ENCODE results near the gene ARHGAP25. TPM values are rescaled to one million over a fixed set of nuclear protein-coding genes. Genes with fewer than 3 reads are reported as not detected.

ARHGAP25 gene
- total and polyA plus RNA-seq, 11 donors, result 2.6 to 27.9 (median 4.8) TPM

DNA sequence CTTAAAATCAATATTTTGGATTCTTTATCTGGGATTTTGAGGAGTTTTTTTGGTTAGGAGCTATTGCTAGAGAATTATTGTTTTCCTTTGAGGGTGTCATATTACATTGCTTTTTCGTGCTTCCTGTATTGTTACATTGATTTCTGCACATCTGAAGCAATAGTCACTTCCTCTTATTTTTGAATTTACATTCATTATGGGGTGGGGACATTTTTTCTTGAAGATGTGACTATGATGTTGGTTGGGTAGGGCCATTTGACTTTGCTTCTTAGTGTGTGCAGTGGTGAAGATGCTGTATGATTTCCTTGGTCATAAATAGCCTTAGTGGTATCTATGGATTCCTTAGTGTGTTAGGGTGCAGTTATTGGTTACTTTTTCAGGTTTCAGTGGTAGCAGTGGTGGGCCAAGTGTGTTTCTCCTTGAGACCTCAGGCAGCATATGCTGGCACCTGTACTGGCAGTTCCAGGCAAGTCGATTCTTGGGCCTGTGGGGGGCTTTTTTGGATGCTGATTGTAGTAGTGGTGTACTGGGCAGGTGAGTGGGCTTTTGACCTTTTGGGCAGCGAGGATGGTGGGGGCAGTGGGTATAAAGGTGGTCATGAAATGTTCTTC, 61.8 kb downstream of the ARHGAP25 start:
- peak overlapping the region in 1 of 12 donors; percentile 79 for H3K27ac ChIP-seq
- H3K9me3 ChIP-seq, result peaks cover 0 to 6% (median 0%) of the 10 kb centered on the region in 12 donors
- H3K4me3 ChIP-seq, result no peak overlapping the region
- DNase-seq, result no peak
- H3K27me3 ChIP-seq, result no peaks in the 10 kb centered on the region
- intact Hi-C loops (cut with DNase I), result no loop called here
- ATAC-seq, result peak in 1 of 4 donors; percentile 29
- no peak for TF ChIP-seq POLR2A (IDR thresholded peaks at IDR 0.05)
- TF ChIP-seq, protein P1, sequence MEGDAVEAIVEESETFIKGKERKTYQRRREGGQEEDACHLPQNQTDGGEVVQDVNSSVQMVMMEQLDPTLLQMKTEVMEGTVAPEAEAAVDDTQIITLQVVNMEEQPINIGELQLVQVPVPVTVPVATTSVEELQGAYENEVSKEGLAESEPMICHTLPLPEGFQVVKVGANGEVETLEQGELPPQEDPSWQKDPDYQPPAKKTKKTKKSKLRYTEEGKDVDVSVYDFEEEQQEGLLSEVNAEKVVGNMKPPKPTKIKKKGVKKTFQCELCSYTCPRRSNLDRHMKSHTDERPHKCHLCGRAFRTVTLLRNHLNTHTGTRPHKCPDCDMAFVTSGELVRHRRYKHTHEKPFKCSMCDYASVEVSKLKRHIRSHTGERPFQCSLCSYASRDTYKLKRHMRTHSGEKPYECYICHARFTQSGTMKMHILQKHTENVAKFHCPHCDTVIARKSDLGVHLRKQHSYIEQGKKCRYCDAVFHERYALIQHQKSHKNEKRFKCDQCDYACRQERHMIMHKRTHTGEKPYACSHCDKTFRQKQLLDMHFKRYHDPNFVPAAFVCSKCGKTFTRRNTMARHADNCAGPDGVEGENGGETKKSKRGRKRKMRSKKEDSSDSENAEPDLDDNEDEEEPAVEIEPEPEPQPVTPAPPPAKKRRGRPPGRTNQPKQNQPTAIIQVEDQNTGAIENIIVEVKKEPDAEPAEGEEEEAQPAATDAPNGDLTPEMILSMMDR (IDR thresholded peaks at IDR 0.05), result no peak
- peaks cover 0 to 47% (median 3%) of the 10 kb centered on the region in 9 donors for H3K36me3 ChIP-seq
- WGBS, 4 donors, result 83 to 86% (median 84%) methylated on average over 3 of the region's 3 CpGs
- H3K4me1 ChIP-seq, result peaks cover 0 to 79% (median 0%) of the 10 kb centered on the region in 12 donors

DNA sequence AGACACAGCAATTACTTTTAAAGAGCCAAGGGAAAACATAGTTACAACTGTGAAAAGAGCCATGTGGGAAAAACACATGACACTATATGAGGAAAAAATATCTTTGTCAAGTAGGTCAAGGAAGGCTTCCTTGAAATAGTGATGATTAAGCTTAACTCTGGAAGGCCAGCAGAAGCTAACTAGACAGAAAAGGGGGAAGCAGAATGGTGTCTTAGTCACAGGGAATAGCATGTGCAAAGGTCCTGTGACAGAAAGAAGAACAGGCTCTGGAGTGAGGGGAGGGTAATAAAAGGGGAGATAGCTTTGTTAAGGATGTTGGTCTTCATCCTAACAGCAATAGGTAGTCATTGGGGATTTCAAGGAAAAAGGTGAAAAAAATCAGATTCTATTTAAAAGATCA, 64.0 kb downstream of the ARHGAP25 start:
- no peak for TF ChIP-seq POLR2A (IDR thresholded peaks at IDR 0.05)
- TF ChIP-seq, protein P1 (IDR thresholded peaks at IDR 0.05), result no peak
- ATAC-seq (peak in 1 of 4 donors; percentile 28), DNase-seq (no peak)
- Histone ChIP-seq H3K36me3 (peaks cover 0 to 59% (median 6%) of the 10 kb centered on the region in 9 donors), H3K27me3 (no peaks in the 10 kb centered on the region), H3K9me3 (peaks cover 0 to 1% (median 0%) of the 10 kb centered on the region in 12 donors), H3K27ac (peak overlapping the region in 1 of 12 donors; percentile 79), H3K4me1 (peaks cover 0 to 75% (median 0%) of the 10 kb centered on the region in 12 donors), H3K4me3 (no peak overlapping the region)
- intact Hi-C loops (cut with DNase I), result no loop called here

DNA sequence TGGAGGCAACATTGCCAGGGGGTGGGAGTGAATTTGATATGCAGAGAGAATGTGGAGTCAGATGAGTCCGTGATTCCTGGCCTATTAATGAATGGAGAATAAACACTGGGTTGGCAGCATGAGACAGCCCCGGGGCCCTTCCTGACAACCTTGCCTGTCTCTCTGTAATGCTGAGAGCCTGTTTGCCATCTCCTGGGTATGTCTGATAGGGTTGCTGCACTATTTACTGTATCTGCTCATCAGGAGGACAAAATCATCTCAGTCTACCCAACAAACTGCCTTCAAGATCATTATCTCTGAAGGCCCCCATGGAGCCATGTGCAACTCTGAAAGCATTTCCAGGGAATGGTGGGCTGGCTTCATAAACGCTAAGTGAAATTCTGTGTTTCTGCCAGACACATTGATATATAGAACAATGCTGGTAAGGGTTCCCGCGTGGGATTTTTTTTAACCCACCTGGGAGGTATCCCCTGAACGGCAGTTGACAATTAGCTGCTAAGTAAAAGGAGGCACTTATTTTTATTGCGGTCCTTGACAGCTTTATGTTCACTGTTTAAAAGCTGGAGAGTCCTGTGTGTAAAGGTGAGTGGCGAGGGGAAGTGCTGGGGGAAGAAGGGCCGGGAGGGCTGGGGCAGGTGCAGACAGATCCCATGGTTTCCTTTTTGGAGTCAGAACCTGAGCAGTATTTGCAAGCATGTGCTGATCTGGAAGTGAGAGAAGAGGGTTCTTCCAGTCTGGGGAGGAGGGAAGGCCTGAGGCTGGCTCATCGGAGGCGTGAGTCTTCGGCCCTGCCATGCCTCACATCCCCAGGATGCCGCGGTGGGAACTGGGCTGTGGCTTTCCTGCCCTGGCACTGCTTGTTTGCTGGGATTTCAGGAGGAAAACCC, 64.8 kb downstream of the ARHGAP25 start:
- no peak for ATAC-seq
- H3K4me1 ChIP-seq, result peaks cover 0 to 70% (median 0%) of the 10 kb centered on the region in 12 donors
- 91 to 93% (median 91%) methylated on average over 14 of the region's 14 CpGs for WGBS, 4 donors
- intact Hi-C loops (cut with DNase I), result no loop called here
- no peak overlapping the region for H3K4me3 ChIP-seq
- no peaks in the 10 kb centered on the region for H3K9me3 ChIP-seq
- TF ChIP-seq POLR2A (IDR thresholded peaks at IDR 0.05), result no peak
- TF ChIP-seq, protein P1 (IDR thresholded peaks at IDR 0.05), result no peak
- no peak for DNase-seq
- H3K36me3 ChIP-seq, result peaks cover 0 to 66% (median 6%) of the 10 kb centered on the region in 9 donors
- H3K27ac ChIP-seq, result peak overlapping the region in 1 of 12 donors; percentile 25
- no peaks in the 10 kb centered on the region for H3K27me3 ChIP-seq

DNA sequence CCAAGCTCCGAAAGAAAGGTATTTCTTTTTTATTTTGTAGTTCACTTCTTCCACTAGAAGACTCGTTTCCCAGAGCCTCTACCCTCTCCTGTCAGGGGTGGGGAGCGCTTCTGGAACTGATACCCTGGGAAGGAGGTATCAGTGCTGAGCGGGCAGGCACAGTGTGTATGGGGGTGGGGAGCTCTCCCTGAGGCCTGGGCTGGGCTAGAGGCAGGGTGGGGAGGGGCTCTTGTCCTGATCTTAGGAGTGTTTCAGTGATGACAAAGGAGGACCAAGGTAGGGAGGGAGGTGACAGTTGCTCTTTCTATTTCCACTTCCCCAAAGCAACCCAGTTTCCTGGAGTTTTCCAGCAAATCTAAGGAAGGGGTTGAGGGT, 65.4 kb downstream of the ARHGAP25 start:
- peaks cover 0 to 72% (median 11%) of the 10 kb centered on the region in 9 donors for H3K36me3 ChIP-seq
- H3K27ac ChIP-seq, result no peak overlapping the region
- H3K4me1 ChIP-seq, result peaks cover 0 to 63% (median 0%) of the 10 kb centered on the region in 12 donors
- ATAC-seq (no peak), DNase-seq (no peak)
- 93 to 96% (median 96%) methylated on average over 4 of the region's 4 CpGs for WGBS, 4 donors
- intact Hi-C loops (cut with DNase I), result no loop called here
- no peak overlapping the region for H3K4me3 ChIP-seq
- no peaks in the 10 kb centered on the region for H3K27me3 ChIP-seq
- TF ChIP-seq POLR2A (IDR thresholded peaks at IDR 0.05), result no peak
- no peaks in the 10 kb centered on the region for H3K9me3 ChIP-seq

All from heart left ventricle (tissue), 16 donors.